Measurements from ENCODE around the gene ICAM3. TPM values are rescaled to one million over a fixed set of nuclear protein-coding genes. Genes with fewer than 3 reads are reported as not detected.

ICAM3 gene
- total and polyA plus RNA-seq, 2 of the 4 experiments (the other 2 are of a cell fraction): 6.6 to 11.7 TPM

DNA sequence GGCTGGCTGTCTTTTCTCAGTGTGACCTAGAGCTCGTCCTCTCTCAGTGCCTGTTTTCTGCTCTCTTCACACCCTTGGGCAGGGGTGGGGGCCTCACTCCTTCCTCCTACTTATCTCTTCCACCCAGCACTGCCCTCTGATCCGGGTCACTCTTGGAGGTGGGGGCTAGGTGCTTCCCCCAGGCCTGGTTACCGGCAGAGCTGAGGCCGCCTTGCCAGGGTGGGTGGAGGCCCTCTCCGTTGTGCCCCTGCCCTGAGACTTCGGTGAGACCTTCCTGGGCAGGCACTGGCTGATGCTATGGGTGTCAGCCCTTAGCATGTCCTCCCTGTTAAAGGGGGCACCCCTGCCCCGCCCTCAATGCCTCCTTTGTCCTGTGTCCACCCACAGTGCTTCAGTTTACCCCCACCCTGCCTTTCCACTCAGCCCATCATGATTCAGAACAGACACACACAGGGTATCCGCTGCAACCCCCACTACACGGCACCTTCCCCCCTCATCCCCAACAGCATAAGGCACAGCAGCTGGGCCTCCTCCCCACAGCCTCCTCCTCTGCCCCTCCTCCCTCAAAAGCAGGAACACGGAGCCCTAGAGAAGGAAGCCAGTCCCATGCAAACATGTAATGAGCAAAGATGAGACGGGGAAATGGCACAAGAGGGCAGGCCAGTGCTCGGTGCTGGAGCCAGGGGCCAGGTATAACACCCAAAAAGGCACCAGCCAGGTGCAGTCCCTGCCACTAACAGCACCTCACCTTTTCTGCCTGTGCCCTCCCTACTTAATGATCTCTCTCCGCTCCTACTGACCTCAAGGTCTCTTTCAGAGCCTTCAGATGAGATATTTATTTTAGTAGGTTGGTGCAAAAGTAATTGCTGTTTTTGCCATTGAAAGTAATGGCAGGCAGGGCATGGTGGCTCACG is 39.6 kb downstream of the ICAM3 start:
- ChIA-PET CTCF (no interaction called here), POLR2A (ENCODE audit: unreplicated experiment) (no interaction called here)
- ATAC-seq (ENCODE audit: low read depth): peak; percentile 16; the same call in 1 of the 2 replicates
- dilution Hi-C loops (cut with HindIII; ENCODE audit: low sequenced_read_pairs, unreplicated experiment): no loop called here
- no peak overlapping the region; the same call in 1 of the 2 replicates for H4K91ac ChIP-seq (ENCODE audit: insufficient read depth, low read depth, low read length)
- H2AK9ac ChIP-seq (replicated peaks; ENCODE audit: low read depth, low read length, poor library complexity): peak overlapping the region; percentile 33
- H3K18ac ChIP-seq (ENCODE audit: low read depth, low read length): no peak overlapping the region
- H3K27ac ChIP-seq (ENCODE audit: insufficient read depth, low read length): no peak overlapping the region
- H4K8ac ChIP-seq (ENCODE audit: low read depth in 2 of 2, low read length in 2 of 2): peak overlapping the region; percentile 9 to 79; a peak in 2 of 4 replicates
- H2AFZ ChIP-seq (replicated peaks; ENCODE audit: low read length, poor library complexity): peak overlapping the region; percentile 79
- H2BK5ac ChIP-seq (ENCODE audit: low read depth, low read length, poor library complexity, severe bottlenecking): no peak overlapping the region
- H3K14ac ChIP-seq (replicated peaks; ENCODE audit: low read depth, low read length): no peak overlapping the region
- H3K9me1 ChIP-seq (ENCODE audit: insufficient read depth, low read length): peaks cover 5% of the 10 kb centered on the region; the same call in 1 of the 2 replicates
- WGBS, 2 experiments (ENCODE audit: extremely low coverage in 2 of 2, insufficient read length in 1 of 2): 55% methylated on average over 6 of the region's 14 CpGs; no CpG with 5 or more reads in 1 of the 2 experiments
- H2AK5ac ChIP-seq (ENCODE audit: low read depth, low read length): peak overlapping the region; percentile 68; the same call in 1 of the 2 replicates
- H3K9me3 ChIP-seq (ENCODE audit: control insufficient read depth, insufficient read depth, low read length): no peaks in the 10 kb centered on the region
- H3K23ac ChIP-seq (ENCODE audit: low read depth, low read length): no peak overlapping the region
- H3K27me3 ChIP-seq (ENCODE audit: control insufficient read depth, insufficient read depth, low read length): no peaks in the 10 kb centered on the region; the same call in 1 of the 2 replicates
- H3K9ac ChIP-seq (ENCODE audit: low read depth, low read length): no peak overlapping the region
- H3K36me3 ChIP-seq (ENCODE audit: control insufficient read depth, insufficient read depth, low read length): no peaks in the 10 kb centered on the region
- in situ Hi-C loops (cut with MboI; ENCODE audit: low sequenced_read_pairs): no loop called here
- peaks cover 4% of the 10 kb centered on the region for H4K20me1 ChIP-seq (ENCODE audit: insufficient read depth, low read length)
- H4K5ac ChIP-seq (ENCODE audit: low read depth, low read length): peak overlapping the region; percentile 20
- H3K56ac ChIP-seq (ENCODE audit: extremely low read depth, insufficient read depth, low read length): no peak overlapping the region
- H2BK120ac ChIP-seq (ENCODE audit: low read depth, low read length): no peak overlapping the region
- H3K4me1 ChIP-seq (ENCODE audit: control insufficient read depth, insufficient read depth, low read length): peaks cover 6% of the 10 kb centered on the region
- H3K4ac ChIP-seq (ENCODE audit: low read depth, low read length): 0 out of 2 replicates have a peak overlapping the region, but pooled peaks have one; percentile 2
- no peak overlapping the region for H2BK15ac ChIP-seq (ENCODE audit: low read depth, low read length)
- DNase-seq: no peak
- H2BK20ac ChIP-seq (ENCODE audit: low read depth, low read length): no peak overlapping the region
- no TSS peak for BruUV-seq (replicated peaks)
- H3K79me1 ChIP-seq (ENCODE audit: low read depth in 1 of 2, low read length in 2 of 2): no peaks in the 10 kb centered on the region
- intact Hi-C loops (cut with micrococcal nuclease): no loop called here
- no peak overlapping the region for H3K4me3 ChIP-seq (ENCODE audit: insufficient read depth, low read depth, low read length)
- H3K4me2 ChIP-seq (ENCODE audit: low read depth, low read length): no peak overlapping the region
- TF ChIP-seq MAFK (IDR thresholded peaks at IDR 0.05; ENCODE audit: low read depth, low read length) (no peak), POLR2A (IDR thresholded peaks at IDR 0.05; ENCODE audit: low read depth, low read length) (no peak), RFX5 (IDR thresholded peaks at IDR 0.05; ENCODE audit: low read depth, low read length) (no peak), BHLHE40 (IDR thresholded peaks at IDR 0.05; ENCODE audit: low read depth, low read length) (no peak), CTCF (conservative IDR thresholded peaks at IDR 0.05; ENCODE audit: low read depth, low read length) (no peak), ELK1 (IDR thresholded peaks at IDR 0.05; ENCODE audit: borderline replicate concordance, low read depth, low read length) (no peak), NFE2L2 (IDR thresholded peaks at IDR 0.05; ENCODE audit: low read depth, low read length) (no peak), CEBPB (IDR thresholded peaks at IDR 0.05; ENCODE audit: low read depth, low read length) (no peak), RAD21 (IDR thresholded peaks at IDR 0.05; ENCODE audit: low read length) (no peak), FOS (IDR thresholded peaks at IDR 0.05; ENCODE audit: low read depth, low read length) (no peak), MXI1 (IDR thresholded peaks at IDR 0.05; ENCODE audit: borderline replicate concordance, low read depth, low read length) (no peak), MAZ (IDR thresholded peaks at IDR 0.05; ENCODE audit: borderline replicate concordance, low read depth, low read length) (no peak), SMC3 (IDR thresholded peaks at IDR 0.05; ENCODE audit: low read depth, low read length) (no peak)
- TF ChIP-seq, protein P1, sequence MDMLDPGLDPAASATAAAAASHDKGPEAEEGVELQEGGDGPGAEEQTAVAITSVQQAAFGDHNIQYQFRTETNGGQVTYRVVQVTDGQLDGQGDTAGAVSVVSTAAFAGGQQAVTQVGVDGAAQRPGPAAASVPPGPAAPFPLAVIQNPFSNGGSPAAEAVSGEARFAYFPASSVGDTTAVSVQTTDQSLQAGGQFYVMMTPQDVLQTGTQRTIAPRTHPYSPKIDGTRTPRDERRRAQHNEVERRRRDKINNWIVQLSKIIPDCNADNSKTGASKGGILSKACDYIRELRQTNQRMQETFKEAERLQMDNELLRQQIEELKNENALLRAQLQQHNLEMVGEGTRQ (IDR thresholded peaks at IDR 0.05; ENCODE audit: low read depth, low read length): no peak
